ENCODE measurements around the gene FUT7. TPM values are rescaled to one million over a fixed set of nuclear protein-coding genes. Genes with fewer than 3 reads are reported as not detected.
A peak's percentile ranks its signal among the peaks of the same experiment; 100 is the strongest.

The FUT7 gene
- total RNA-seq, 1 donor = not detected

DNA sequence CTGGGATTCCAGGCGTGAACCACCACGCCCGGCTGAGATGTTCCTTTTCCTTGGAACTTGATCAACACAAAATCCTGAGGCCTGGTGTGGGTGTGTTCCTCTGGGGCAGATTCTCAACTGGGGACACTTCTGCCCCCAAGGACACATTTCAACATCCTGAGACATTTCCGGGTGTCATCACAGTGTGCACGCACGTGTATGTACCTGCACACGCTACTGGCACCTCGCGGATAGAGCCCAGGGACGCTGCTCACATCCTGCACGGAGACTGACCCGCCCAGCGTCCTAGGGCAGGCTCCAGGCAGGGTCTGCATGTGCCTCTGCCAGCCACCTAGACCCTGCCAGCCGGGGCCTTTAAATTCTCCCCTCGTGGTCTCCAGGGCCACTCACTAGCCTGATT is 30.5 kb upstream of the FUT7 start:
- H3K27me3 ChIP-seq (ENCODE audit: insufficient read depth, low read length) = no peaks in the 10 kb centered on the region
- no peak overlapping the region for H3K4me3 ChIP-seq (ENCODE audit: insufficient read depth, low read length)
- no peaks in the 10 kb centered on the region for H3K36me3 ChIP-seq (ENCODE audit: insufficient read depth, low read length)
- no peak overlapping the region for H3K27ac ChIP-seq (ENCODE audit: low read depth, low read length)
- no peaks in the 10 kb centered on the region for H3K9me3 ChIP-seq (ENCODE audit: low read depth, low read length)
- no peak overlapping the region for H3K4me2 ChIP-seq (ENCODE audit: insufficient read depth, low read length)
- H3K79me2 ChIP-seq (ENCODE audit: insufficient read depth, low read length) = no peaks in the 10 kb centered on the region
- no peak for DNase-seq (ENCODE audit: insufficient read length, low spot score, missing footprints)
- H2AFZ ChIP-seq (ENCODE audit: low read length) = no peak overlapping the region
- no peaks in the 10 kb centered on the region for H4K20me1 ChIP-seq (ENCODE audit: insufficient read depth, low read length)
- TF ChIP-seq, protein P1, sequence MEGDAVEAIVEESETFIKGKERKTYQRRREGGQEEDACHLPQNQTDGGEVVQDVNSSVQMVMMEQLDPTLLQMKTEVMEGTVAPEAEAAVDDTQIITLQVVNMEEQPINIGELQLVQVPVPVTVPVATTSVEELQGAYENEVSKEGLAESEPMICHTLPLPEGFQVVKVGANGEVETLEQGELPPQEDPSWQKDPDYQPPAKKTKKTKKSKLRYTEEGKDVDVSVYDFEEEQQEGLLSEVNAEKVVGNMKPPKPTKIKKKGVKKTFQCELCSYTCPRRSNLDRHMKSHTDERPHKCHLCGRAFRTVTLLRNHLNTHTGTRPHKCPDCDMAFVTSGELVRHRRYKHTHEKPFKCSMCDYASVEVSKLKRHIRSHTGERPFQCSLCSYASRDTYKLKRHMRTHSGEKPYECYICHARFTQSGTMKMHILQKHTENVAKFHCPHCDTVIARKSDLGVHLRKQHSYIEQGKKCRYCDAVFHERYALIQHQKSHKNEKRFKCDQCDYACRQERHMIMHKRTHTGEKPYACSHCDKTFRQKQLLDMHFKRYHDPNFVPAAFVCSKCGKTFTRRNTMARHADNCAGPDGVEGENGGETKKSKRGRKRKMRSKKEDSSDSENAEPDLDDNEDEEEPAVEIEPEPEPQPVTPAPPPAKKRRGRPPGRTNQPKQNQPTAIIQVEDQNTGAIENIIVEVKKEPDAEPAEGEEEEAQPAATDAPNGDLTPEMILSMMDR (IDR thresholded peaks at IDR 0.05; ENCODE audit: extremely low read depth, low read depth, low read length) = no peak
- H3K4me1 ChIP-seq (ENCODE audit: insufficient read depth, low read length) = no peaks in the 10 kb centered on the region

DNA sequence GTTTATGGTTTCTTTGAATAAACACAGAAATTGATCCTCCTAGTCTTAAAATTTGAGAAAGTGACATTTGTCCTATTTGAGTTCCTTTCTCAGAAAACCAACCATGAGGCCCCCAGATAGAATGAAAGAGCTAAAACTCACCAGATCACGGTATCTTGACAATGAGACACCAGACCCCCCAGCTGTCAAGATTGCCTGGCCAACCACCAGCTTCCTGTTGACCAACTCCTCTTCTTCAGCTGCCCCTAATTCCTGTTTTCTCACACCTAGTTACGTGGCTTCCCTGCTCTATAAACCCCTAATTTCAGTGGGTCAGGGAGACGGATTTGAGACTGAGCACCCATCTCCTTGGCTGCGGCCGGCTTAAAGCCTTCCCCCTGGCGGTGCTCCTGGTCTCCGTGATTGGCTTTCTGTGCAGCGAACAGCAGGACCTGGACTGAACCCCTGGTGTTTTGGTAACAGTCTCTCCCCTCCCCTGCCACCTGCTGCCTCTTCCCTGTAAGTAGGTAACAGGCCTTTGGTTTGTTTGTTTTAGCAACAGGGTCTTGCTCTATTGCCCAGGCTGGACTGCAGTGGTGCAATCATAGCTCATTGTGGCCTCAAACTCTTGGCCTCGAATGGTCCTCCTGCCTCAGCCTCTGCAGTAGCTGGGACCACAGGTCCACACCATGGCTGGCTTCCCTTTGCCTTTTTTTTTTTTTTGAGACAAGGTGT is 26.8 kb upstream of the FUT7 start:
- H2AFZ ChIP-seq (ENCODE audit: low read length) = no peak overlapping the region
- no peaks in the 10 kb centered on the region for H3K79me2 ChIP-seq (ENCODE audit: insufficient read depth, low read length)
- DNase-seq (ENCODE audit: insufficient read length, low spot score, missing footprints) = peak; percentile 29
- H3K4me2 ChIP-seq (ENCODE audit: insufficient read depth, low read length) = no peak overlapping the region
- H3K9me3 ChIP-seq (ENCODE audit: low read depth, low read length) = no peaks in the 10 kb centered on the region
- H3K4me3 ChIP-seq (ENCODE audit: insufficient read depth, low read length) = no peak overlapping the region
- H4K20me1 ChIP-seq (ENCODE audit: insufficient read depth, low read length) = no peaks in the 10 kb centered on the region
- H3K27ac ChIP-seq (ENCODE audit: low read depth, low read length) = no peak overlapping the region
- peaks cover 18% of the 10 kb centered on the region for H3K27me3 ChIP-seq (ENCODE audit: insufficient read depth, low read length)
- no peaks in the 10 kb centered on the region for H3K4me1 ChIP-seq (ENCODE audit: insufficient read depth, low read length)
- H3K36me3 ChIP-seq (ENCODE audit: insufficient read depth, low read length) = no peaks in the 10 kb centered on the region
- TF ChIP-seq, protein P1 (IDR thresholded peaks at IDR 0.05; ENCODE audit: extremely low read depth, low read depth, low read length) = no peak

DNA sequence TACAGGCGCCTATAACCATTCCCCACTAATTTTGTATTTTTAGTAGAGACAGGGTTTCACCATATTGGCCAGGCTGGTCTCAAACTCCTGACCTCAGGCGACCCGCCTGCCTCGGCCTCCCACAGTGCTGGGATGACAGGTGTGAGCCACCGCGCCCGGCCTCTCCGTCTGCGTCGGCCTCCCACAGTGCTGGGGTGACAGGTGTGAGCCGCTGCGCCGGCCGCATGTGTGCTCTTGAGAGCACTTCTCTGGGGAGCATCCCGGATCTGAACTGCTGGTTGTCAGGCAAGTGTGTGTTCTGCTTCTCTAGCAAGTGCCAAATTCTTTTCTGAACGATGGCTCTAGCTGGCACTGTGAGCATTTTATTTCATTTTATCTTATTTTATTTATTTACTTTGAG is 25.7 kb upstream of the FUT7 start:
- peaks cover 29% of the 10 kb centered on the region for H3K27me3 ChIP-seq (ENCODE audit: insufficient read depth, low read length)
- no peak for DNase-seq (ENCODE audit: insufficient read length, low spot score, missing footprints)
- TF ChIP-seq, protein P1 (IDR thresholded peaks at IDR 0.05; ENCODE audit: extremely low read depth, low read depth, low read length) = no peak
- H2AFZ ChIP-seq (ENCODE audit: low read length) = no peak overlapping the region
- no peak overlapping the region for H3K4me3 ChIP-seq (ENCODE audit: insufficient read depth, low read length)
- H3K4me1 ChIP-seq (ENCODE audit: insufficient read depth, low read length) = no peaks in the 10 kb centered on the region
- H3K79me2 ChIP-seq (ENCODE audit: insufficient read depth, low read length) = no peaks in the 10 kb centered on the region
- H4K20me1 ChIP-seq (ENCODE audit: insufficient read depth, low read length) = no peaks in the 10 kb centered on the region
- H3K4me2 ChIP-seq (ENCODE audit: insufficient read depth, low read length) = no peak overlapping the region
- no peak overlapping the region for H3K27ac ChIP-seq (ENCODE audit: low read depth, low read length)
- no peaks in the 10 kb centered on the region for H3K36me3 ChIP-seq (ENCODE audit: insufficient read depth, low read length)
- H3K9me3 ChIP-seq (ENCODE audit: low read depth, low read length) = no peaks in the 10 kb centered on the region

- no peaks in the 10 kb centered on the region for H3K4me1 ChIP-seq (ENCODE audit: insufficient read depth, low read length)
- H3K27me3 ChIP-seq (ENCODE audit: insufficient read depth, low read length) = peaks cover 33% of the 10 kb centered on the region
- H3K4me3 ChIP-seq (ENCODE audit: insufficient read depth, low read length) = no peak overlapping the region
- peak; percentile 86 for DNase-seq (ENCODE audit: insufficient read length, low spot score, missing footprints)
- no peaks in the 10 kb centered on the region for H3K36me3 ChIP-seq (ENCODE audit: insufficient read depth, low read length)
- H3K27ac ChIP-seq (ENCODE audit: low read depth, low read length) = no peak overlapping the region
- H4K20me1 ChIP-seq (ENCODE audit: insufficient read depth, low read length) = no peaks in the 10 kb centered on the region
- no peaks in the 10 kb centered on the region for H3K9me3 ChIP-seq (ENCODE audit: low read depth, low read length)
- no peak overlapping the region for H2AFZ ChIP-seq (ENCODE audit: low read length)
- no peak overlapping the region for H3K4me2 ChIP-seq (ENCODE audit: insufficient read depth, low read length)
- TF ChIP-seq, protein P1 (IDR thresholded peaks at IDR 0.05; ENCODE audit: extremely low read depth, low read depth, low read length) = no peak
- no peaks in the 10 kb centered on the region for H3K79me2 ChIP-seq (ENCODE audit: insufficient read depth, low read length)
These were observed 25.0 kb upstream of the FUT7 start for GRCh38 chr9:137056739-137057415.

All from osteoblast (primary cell).